IMR-90 (cell line): ENCODE results near the gene SOX5. TPM values are rescaled to one million over a fixed set of nuclear protein-coding genes. Genes with fewer than 3 reads are reported as not detected.

Source experiments
- ATAC-seq: fragments of 200-7000 bp; cut with Tn5 transposase; 2 replicates; pipeline ENCODE4 v1.9.1; 2020; ENCODE audit warnings: low read depth, mild to moderate bottlenecking, moderate library complexity
- BruUV-seq: library from RNA; stranded (reverse); fragments of 400-500 nt; replicated peaks from 2 replicates; lab custom pipeline; 2021; lab: Mats Ljungman, UMichigan
- CTCF ChIA-PET: fragments of 300-600 bp; formaldehyde crosslinking; extraction: SDS; loops from one replicate; lab custom pipeline; 2021; ENCODE audit warnings: antibody characterized with exemption; lab: Yijun Ruan, JAX
- POLR2A ChIA-PET: fragments of 300-600 bp; sonication (Branson Sonifier 250); formaldehyde crosslinking; loops from one replicate; lab custom pipeline; 2022; ENCODE audit warnings: antibody characterized with exemption; ENCODE audit not compliant: unreplicated experiment; lab: Charles Lee
- DNase-seq: peaks from one replicate; pipeline ENCODE4 v3.0.0; 2013
- H2AFZ ChIP-seq: replicated peaks from 2 replicates; pipeline ENCODE3; 2013; ENCODE audit warnings: low read length, mild to moderate bottlenecking; ENCODE audit not compliant: poor library complexity
- H2AK5ac ChIP-seq: 2 replicates; pipeline ENCODE4 v1.6.1; 2013; ENCODE audit warnings: low read depth, low read length, inconsistent platforms
- H2AK9ac ChIP-seq: replicated peaks from 2 replicates; pipeline ENCODE3; 2013; ENCODE audit warnings: mild to moderate bottlenecking, low read depth, low read length, moderate library complexity; ENCODE audit not compliant: poor library complexity
- H2BK120ac ChIP-seq: 2 replicates; pipeline ENCODE4 v1.6.1; 2013; ENCODE audit warnings: low read depth, low read length, inconsistent platforms
- H2BK15ac ChIP-seq: 3 replicates; pipeline ENCODE4 v1.6.1; 2013; ENCODE audit warnings: low read depth, low read length, inconsistent platforms
- H2BK20ac ChIP-seq: 2 replicates; pipeline ENCODE4 v1.6.1; 2013; ENCODE audit warnings: low read depth, mild to moderate bottlenecking, inconsistent platforms, low read length, moderate library complexity
- H2BK5ac ChIP-seq: 2 replicates; pipeline ENCODE4 v1.6.1; 2013; ENCODE audit warnings: mild to moderate bottlenecking, low read depth, low read length, inconsistent platforms; ENCODE audit not compliant: poor library complexity, severe bottlenecking
- H3K14ac ChIP-seq: replicated peaks from 2 replicates; pipeline ENCODE4 v1.6.1; 2013; ENCODE audit warnings: low read depth, low read length, inconsistent platforms
- H3K18ac ChIP-seq: 2 replicates; pipeline ENCODE4 v1.6.1; 2013; ENCODE audit warnings: low read depth, low read length, control low read depth
- H3K23ac ChIP-seq: 2 replicates; pipeline ENCODE4 v1.6.1; 2013; ENCODE audit warnings: low read depth, low read length, inconsistent platforms
- H3K27ac ChIP-seq: 2 replicates; pipeline ENCODE4 v1.5.1; 2013; ENCODE audit warnings: mild to moderate bottlenecking, control low read depth, low read length; ENCODE audit not compliant: insufficient read depth
- H3K27me3 ChIP-seq: 2 replicates; pipeline ENCODE4 v1.6.1; 2013; ENCODE audit warnings: low read length; ENCODE audit not compliant: control insufficient read depth, insufficient read depth
- H3K36me3 ChIP-seq: 2 replicates; pipeline ENCODE4 v1.6.1; 2013; ENCODE audit warnings: low read length, mixed read lengths; ENCODE audit not compliant: control insufficient read depth, insufficient read depth
- H3K4ac ChIP-seq: 2 replicates; pipeline ENCODE4 v1.6.1; 2013; ENCODE audit warnings: low read depth, low read length, inconsistent platforms
- H3K4me1 ChIP-seq: 2 replicates; pipeline ENCODE4 v1.6.1; 2013; ENCODE audit warnings: low read length, mixed read lengths; ENCODE audit not compliant: control insufficient read depth, insufficient read depth
- H3K4me2 ChIP-seq: 2 replicates; pipeline ENCODE4 v1.6.1; 2013; ENCODE audit warnings: low read depth, mild to moderate bottlenecking, control low read depth, low read length, moderate library complexity
- H3K4me3 ChIP-seq: 2 replicates; pipeline ENCODE4 v1.5.1; 2013; ENCODE audit warnings: low read depth, mild to moderate bottlenecking, control low read depth, low read length, moderate library complexity; ENCODE audit not compliant: insufficient read depth
- H3K56ac ChIP-seq: 2 replicates; pipeline ENCODE4 v1.6.1; 2013; ENCODE audit warnings: low read length, inconsistent platforms; ENCODE audit not compliant: insufficient read depth; ENCODE audit errors: extremely low read depth
- H3K79me1 ChIP-seq, 2 experiments: 2 replicates each; pipeline ENCODE4 v1.6.1; 2013; ENCODE audit warnings: low read length in 2 of 2, inconsistent platforms in 1 of 2, low read depth in 1 of 2
- H3K9ac ChIP-seq: 2 replicates; pipeline ENCODE4 v1.6.1; 2013; ENCODE audit warnings: low read depth, low read length, control low read depth
- H3K9me1 ChIP-seq: 2 replicates; pipeline ENCODE4 v1.6.1; 2013; ENCODE audit warnings: low read length, inconsistent platforms; ENCODE audit not compliant: insufficient read depth
- H3K9me3 ChIP-seq: 2 replicates; pipeline ENCODE4 v1.6.1; 2013; ENCODE audit warnings: low read length; ENCODE audit not compliant: control insufficient read depth, insufficient read depth
- H4K20me1 ChIP-seq: 2 replicates; pipeline ENCODE4 v1.6.1; 2013; ENCODE audit warnings: low read length, inconsistent platforms; ENCODE audit not compliant: insufficient read depth
- H4K5ac ChIP-seq: 2 replicates; pipeline ENCODE4 v1.6.1; 2013; ENCODE audit warnings: mild to moderate bottlenecking, low read depth, low read length, control low read depth
- H4K8ac ChIP-seq, 2 experiments: 2 replicates each; pipeline ENCODE4 v1.6.1; 2013; ENCODE audit warnings: low read depth in 2 of 2, low read length in 2 of 2, control low read depth in 1 of 2, inconsistent platforms in 1 of 2
- H4K91ac ChIP-seq: 2 replicates; pipeline ENCODE4 v1.6.1; 2013; ENCODE audit warnings: low read depth, low read length, inconsistent platforms; ENCODE audit not compliant: insufficient read depth
- BHLHE40 ChIP-seq: fragments of 150-350 bp; IDR thresholded peaks from 2 replicates; pipeline ENCODE4 v1.6.1; 2016; ENCODE audit warnings: mild to moderate bottlenecking, low read depth, low read length
- CEBPB ChIP-seq: IDR thresholded peaks from 2 replicates; pipeline ENCODE4 v1.6.1; 2012; ENCODE audit warnings: low read depth, low read length, improper control_type of control experiment
- CHD1 ChIP-seq: IDR thresholded peaks from 2 replicates; pipeline ENCODE4 v1.6.1; 2012; ENCODE audit warnings: low read depth, low read length, improper control_type of control experiment
- CTCF ChIP-seq: conservative IDR thresholded peaks from 2 replicates; pipeline ENCODE4 v1.5.1; 2012; ENCODE audit warnings: mild to moderate bottlenecking, low read depth, low read length, improper control_type of control experiment
- MAFK ChIP-seq: IDR thresholded peaks from 2 replicates; pipeline ENCODE4 v1.6.1; 2012; ENCODE audit warnings: low read depth, low read length, improper control_type of control experiment
- MAZ ChIP-seq: IDR thresholded peaks from 2 replicates; pipeline ENCODE4 v1.6.1; 2012; ENCODE audit warnings: low read depth, mild to moderate bottlenecking, low read length, improper control_type of control experiment, moderate library complexity, borderline replicate concordance
- NFE2L2 ChIP-seq: fragments of 150-350 bp; IDR thresholded peaks from 2 replicates; pipeline ENCODE4 v1.6.1; 2016; ENCODE audit warnings: low read depth, mild to moderate bottlenecking, low read length
- POLR2A ChIP-seq: IDR thresholded peaks from 2 replicates; pipeline ENCODE4 v1.6.1; 2012; ENCODE audit warnings: mild to moderate bottlenecking, low read depth, low read length
- RAD21 ChIP-seq: IDR thresholded peaks from 2 replicates; pipeline ENCODE4 v1.6.1; 2012; ENCODE audit warnings: low read length, improper control_type of control experiment
- RCOR1 ChIP-seq: IDR thresholded peaks from 2 replicates; pipeline ENCODE4 v1.6.1; 2012; ENCODE audit warnings: mild to moderate bottlenecking, low read length, improper control_type of control experiment; ENCODE audit not compliant: insufficient replicate concordance
- RFX5 ChIP-seq: IDR thresholded peaks from 2 replicates; pipeline ENCODE4 v1.8.0; 2012; ENCODE audit warnings: low read depth, mild to moderate bottlenecking, low read length, moderate library complexity
- SMC3 ChIP-seq: fragments of 150-350 bp; IDR thresholded peaks from 2 replicates; pipeline ENCODE4 v1.6.1; 2016; ENCODE audit warnings: low read depth, mild to moderate bottlenecking, antibody characterized with exemption, low read length, moderate library complexity
- WGBS, 2 experiments: methylation state at CpG; one replicate each; pipeline versions ENCODE4 v1.1.5 to v1.1.7; 2013; ENCODE audit warnings: missing lambda C conversion rate in 2 of 2; ENCODE audit not compliant: insufficient read length in 1 of 2; ENCODE audit errors: extremely low coverage in 2 of 2; 5-methylcytosine and 5-hydroxymethylcytosine counted together
- dilution Hi-C: fragments of 300-500 bp; cut with HindIII; formaldehyde crosslinking; loops from one replicate; pipeline ENCODE4 v1.14.3; 2018; ENCODE audit warnings: low sequenced_read_pairs; ENCODE audit not compliant: unreplicated experiment
- in situ Hi-C: fragments of 300-500 bp; cut with MboI; formaldehyde crosslinking; loops from 3 replicates; pipeline ENCODE4 v1.14.3; 2019; ENCODE audit warnings: low sequenced_read_pairs, inconsistent platforms, mixed read lengths
- intact Hi-C: fragments of 100-400 bp; cut with micrococcal nuclease; formaldehyde crosslinking; loops from 2 replicates; pipeline ENCODE4 v1.10.0; 2022
- polyA plus RNA-seq, 3 experiments: library from polyadenylated mRNA; depleted of rRNA; stranded (reverse); fragments of >200 nt; gene quantifications; 2 replicates each; pipeline ENCODE4 v1.2.3, GENCODE V29; 2012; ENCODE audit warnings: low replicate concordance in 1 of 3
- total RNA-seq: library from RNA; depleted of rRNA; stranded (reverse); fragments of >200 nt; gene quantifications from 2 replicates; pipeline ENCODE4 v1.2.3, GENCODE V29; 2012
- TF ChIP-seq, protein P1 (sequence below): fragments of 150-350 bp; IDR thresholded peaks from 2 replicates; pipeline ENCODE4 v1.6.1; 2017; ENCODE audit warnings: mild to moderate bottlenecking, antibody characterized with exemption, low read length, low read depth
- TF ChIP-seq, protein P2 (sequence below): fragments of 150-350 bp; IDR thresholded peaks from 2 replicates; pipeline ENCODE4 v1.6.1; 2016; ENCODE audit warnings: low read depth, mild to moderate bottlenecking, low read length, moderate library complexity, borderline replicate concordance

Gene SOX5
- total and polyA plus RNA-seq, 2 of the 4 experiments (the other 2 are of a cell fraction), result 1.1 to 13.1 TPM

DNA sequence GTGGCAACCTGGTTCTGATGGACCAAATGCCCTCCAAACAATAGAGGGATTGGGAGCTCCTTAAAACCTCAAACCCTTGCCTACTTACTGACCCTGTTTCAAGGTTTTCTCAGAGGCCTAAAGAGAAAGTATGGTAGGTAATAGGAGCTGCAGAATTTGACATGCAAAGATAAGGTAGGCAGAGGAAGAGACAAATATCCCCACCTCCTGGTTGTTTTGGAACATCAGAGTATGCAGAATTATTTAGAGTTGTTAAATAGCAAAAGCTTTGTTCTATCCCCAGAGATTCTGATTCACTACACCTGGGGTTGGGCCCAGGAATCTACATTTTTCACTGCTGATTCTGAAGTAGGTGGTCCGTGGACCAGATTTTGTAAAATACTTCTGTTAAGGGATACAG lies 421.2 kb downstream of the SOX5 start:
- H3K9me3 ChIP-seq, result no peaks in the 10 kb centered on the region
- H3K14ac ChIP-seq, result no peak overlapping the region
- no peak overlapping the region for H3K4me3 ChIP-seq
- H3K79me1 ChIP-seq, result no peaks in the 10 kb centered on the region
- in situ Hi-C loops, result no loop called here
- H3K18ac ChIP-seq, result no peak overlapping the region
- dilution Hi-C loops, result no loop called here
- H4K5ac ChIP-seq, result no peak overlapping the region
- DNase-seq (no peak), ATAC-seq (no peak)
- no peak overlapping the region for H2AFZ ChIP-seq
- no peak overlapping the region for H2AK5ac ChIP-seq
- no peaks in the 10 kb centered on the region for H3K36me3 ChIP-seq
- H3K27me3 ChIP-seq, result no peaks in the 10 kb centered on the region
- CTCF ChIA-PET, result no interaction called here
- no CpG with 5 or more reads among the region's 1 CpG for WGBS, 2 experiments
- H2BK5ac ChIP-seq, result no peak overlapping the region
- no peak overlapping the region for H3K27ac ChIP-seq
- no peak overlapping the region for H2BK15ac ChIP-seq
- H3K56ac ChIP-seq, result no peak overlapping the region
- no peak overlapping the region for H3K4me2 ChIP-seq
- BruUV-seq, result no TSS peak
- TF ChIP-seq CHD1, result no peak
- no peak for TF ChIP-seq NFE2L2
- TF ChIP-seq MAFK, result no peak
- no peak for TF ChIP-seq BHLHE40
- no peak for TF ChIP-seq SMC3
- TF ChIP-seq RFX5, result no peak
- TF ChIP-seq, protein P1, sequence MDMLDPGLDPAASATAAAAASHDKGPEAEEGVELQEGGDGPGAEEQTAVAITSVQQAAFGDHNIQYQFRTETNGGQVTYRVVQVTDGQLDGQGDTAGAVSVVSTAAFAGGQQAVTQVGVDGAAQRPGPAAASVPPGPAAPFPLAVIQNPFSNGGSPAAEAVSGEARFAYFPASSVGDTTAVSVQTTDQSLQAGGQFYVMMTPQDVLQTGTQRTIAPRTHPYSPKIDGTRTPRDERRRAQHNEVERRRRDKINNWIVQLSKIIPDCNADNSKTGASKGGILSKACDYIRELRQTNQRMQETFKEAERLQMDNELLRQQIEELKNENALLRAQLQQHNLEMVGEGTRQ, result no peak
- no peak for TF ChIP-seq POLR2A
- TF ChIP-seq RCOR1, result no peak
- no peak for TF ChIP-seq MAZ
- TF ChIP-seq, protein P2, sequence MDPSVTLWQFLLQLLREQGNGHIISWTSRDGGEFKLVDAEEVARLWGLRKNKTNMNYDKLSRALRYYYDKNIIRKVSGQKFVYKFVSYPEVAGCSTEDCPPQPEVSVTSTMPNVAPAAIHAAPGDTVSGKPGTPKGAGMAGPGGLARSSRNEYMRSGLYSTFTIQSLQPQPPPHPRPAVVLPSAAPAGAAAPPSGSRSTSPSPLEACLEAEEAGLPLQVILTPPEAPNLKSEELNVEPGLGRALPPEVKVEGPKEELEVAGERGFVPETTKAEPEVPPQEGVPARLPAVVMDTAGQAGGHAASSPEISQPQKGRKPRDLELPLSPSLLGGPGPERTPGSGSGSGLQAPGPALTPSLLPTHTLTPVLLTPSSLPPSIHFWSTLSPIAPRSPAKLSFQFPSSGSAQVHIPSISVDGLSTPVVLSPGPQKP, result no peak
- no peak for TF ChIP-seq CEBPB
- TF ChIP-seq CTCF, result no peak
- TF ChIP-seq RAD21, result no peak
- no peaks in the 10 kb centered on the region for H3K4me1 ChIP-seq
- H3K9me1 ChIP-seq, result no peaks in the 10 kb centered on the region
- H2BK120ac ChIP-seq, result no peak overlapping the region
- POLR2A ChIA-PET, result no interaction called here
- no peak overlapping the region for H2BK20ac ChIP-seq
- no peak overlapping the region for H3K23ac ChIP-seq
- H4K20me1 ChIP-seq, result no peaks in the 10 kb centered on the region
- H3K9ac ChIP-seq, result no peak overlapping the region
- no peak overlapping the region for H3K4ac ChIP-seq
- intact Hi-C loops, result no loop called here
- no peak overlapping the region for H2AK9ac ChIP-seq
- no peak overlapping the region for H4K91ac ChIP-seq
- H4K8ac ChIP-seq, result no peak overlapping the region
